NCI-H1694 treated with DMSO at 0.1 percent for 48 hours (cell line): ENCODE measurements around the gene BRICD5.
A peak's percentile ranks its signal among the peaks of the same experiment; 100 is the strongest.
"Not testable (repeated sequence)": the region's sequence is repeated elsewhere in the genome, so short reads cannot be mapped to it uniquely, and the experiment has no call there.

Experiments used
- DNase-seq: peaks from one replicate; lab custom pipeline; 2025; lab: John Stamatoyannopoulos, UW

The BRICD5 gene

GRCh38 chr16:2223221-2223941 is 12.7 kb upstream of the BRICD5 start, which contains the start of gene E4F1:
E4F1 (plus strand) TSS chr16:2223591; CDS start chr16:2223614, 23 bp downstream.
- DNase-seq = peak; percentile 91

GRCh38 chr16:2216330-2216729 is 5.7 kb upstream of the BRICD5 start:
- DNase-seq = no peak

GRCh38 chr16:2214719-2214968 is 4.0 kb upstream of the BRICD5 start, which contains the start of gene PGP:
PGP (minus strand) TSS chr16:2214840; CDS start chr16:2214777, 63 bp downstream.
- DNase-seq = no peak

GRCh38 chr16:2213817-2214718 is 3.4 kb upstream of the BRICD5 start:
- no peak for DNase-seq

GRCh38 chr16:2212362-2213324 is 2.0 kb upstream of the BRICD5 start:
- DNase-seq = no peak

GRCh38 chr16:2211923-2212347 is 1.3 kb upstream of the BRICD5 start:
- DNase-seq = no peak

GRCh38 chr16:2210009-2210332 is 692 bp downstream of the BRICD5 start:
- DNase-seq = no peak

- no peak for DNase-seq
Observed at GRCh38 chr16:2209258-2210008, 1.2 kb downstream of the BRICD5 start.

- no peak for DNase-seq
Observed at GRCh38 chr16:2208772-2209171, 1.9 kb downstream of the BRICD5 start.

GRCh38 chr16:2208308-2208707 is 2.4 kb downstream of the BRICD5 start:
- no peak for DNase-seq

- no peak for DNase-seq
Observed at GRCh38 chr16:2207872-2208271, 2.8 kb downstream of the BRICD5 start.

GRCh38 chr16:2206780-2207433 is 3.8 kb downstream of the BRICD5 start:
- DNase-seq = no peak

- DNase-seq = no peak
Observed at GRCh38 chr16:2206420-2206779, 4.3 kb downstream of the BRICD5 start.

GRCh38 chr16:2205967-2206313 is 4.7 kb downstream of the BRICD5 start:
- DNase-seq = no peak

GRCh38 chr16:2205104-2205966 is 5.3 kb downstream of the BRICD5 start, which contains the start of gene MLST8:
MLST8 (plus strand) TSS chr16:2205454; CDS start chr16:2206086, 632 bp downstream.
- peak; percentile 69 for DNase-seq

- no peak for DNase-seq
Observed at GRCh38 chr16:2204416-2205103, 6.1 kb downstream of the BRICD5 start.

- not testable (repeated sequence) for DNase-seq
Observed at GRCh38 chr16:2203119-2203688, 7.5 kb downstream of the BRICD5 start.

GRCh38 chr16:2200313-2200712 is 10.3 kb downstream of the BRICD5 start:
- DNase-seq = no peak

GRCh38 chr16:2199621-2200139 is 11.0 kb downstream of the BRICD5 start:
- no peak for DNase-seq
